A549 (cell line): ENCODE data around the gene OR8K1. TPM values are rescaled to one million over a fixed set of nuclear protein-coding genes. Genes with fewer than 3 reads are reported as not detected.

Source experiments
- ATAC-seq, 2 experiments: fragments of 200-7000 bp in 1 of 2; fragments of >200 bp in 1 of 2; cut with Nextera tagmentation in 1 of 2; cut with Tn5 transposase in 1 of 2; 3 replicates each; pipeline versions ENCODE4 v1.8.0 to v1.9.1; 2018 to 2020; ENCODE audit warnings: mild to moderate bottlenecking in 1 of 2, moderate library complexity in 1 of 2
- CTCF ChIA-PET: fragments of 300-600 bp; sonication (Branson Sonifier 250); formaldehyde crosslinking; extraction: SDS; loops from one replicate; lab custom pipeline; 2021; ENCODE audit warnings: antibody characterized with exemption, inconsistent platforms; lab: Yijun Ruan, JAX
- POLR2A ChIA-PET: fragments of 350-600 bp; formaldehyde crosslinking; extraction: SDS; loops from one replicate; lab custom pipeline; 2021; ENCODE audit warnings: antibody characterized with exemption, inconsistent platforms; lab: Yijun Ruan, JAX
- DNase-seq, 2 experiments: peaks; one replicate each; pipeline versions ENCODE4 v3.0.0 to v3.0.0-alpha.2; 2011 to 2016; ENCODE audit warnings: low read depth in 1 of 2, low spot score in 1 of 2
- FAIRE-seq: peaks from 2 replicates; lab custom pipeline; 2011; peaks lifted over from hg19 to GRCh38; lab: Jason Lieb, UNC
- H3K27ac ChIP-seq, 2 experiments: fragments of >200 bp; sonication (Bioruptor Twin); formaldehyde crosslinking; 3 replicates each; pipeline ENCODE4 v1.5.1; 2016 to 2017
- H3K4me1 ChIP-seq: fragments of >200 bp; sonication (Bioruptor Twin); formaldehyde crosslinking; 3 replicates; pipeline ENCODE4 v1.6.1; 2016
- H3K4me2 ChIP-seq: fragments of >200 bp; sonication (Bioruptor Twin); formaldehyde crosslinking; 3 replicates; pipeline ENCODE4 v1.6.1; 2016
- H3K4me3 ChIP-seq: fragments of >200 bp; sonication (Bioruptor Twin); formaldehyde crosslinking; 3 replicates; pipeline ENCODE4 v1.5.1; 2016
- H3K9me3 ChIP-seq: fragments of >200 bp; sonication (Bioruptor Twin); formaldehyde crosslinking; 3 replicates; pipeline ENCODE4 v1.6.1; 2016
- ATOH8 ChIP-seq: fragments of 250-450 bp; sonication (Bioruptor Pico); IDR thresholded peaks from 2 replicates; pipeline ENCODE4 v1.5.0; 2020; ENCODE audit warnings: low read depth, mild to moderate bottlenecking, moderate library complexity
- CEBPB ChIP-seq, 2 experiments: fragments of >200 bp in 1 of 2; sonication (Bioruptor Twin) in 1 of 2; formaldehyde crosslinking in 1 of 2; IDR thresholded peaks; 2 replicates each; pipeline ENCODE4 v1.6.1; 2012 to 2016
- CHD2 ChIP-seq: fragments of 150-350 bp; IDR thresholded peaks from 2 replicates; pipeline ENCODE4 v1.6.1; 2014; ENCODE audit warnings: low read length; ENCODE audit not compliant: partially characterized antibody
- EHMT2 ChIP-seq: fragments of 200-600 bp; sonication (generic); IDR thresholded peaks from 2 replicates; pipeline ENCODE4 v1.6.1; 2016; ENCODE audit warnings: antibody characterized with exemption, low read depth, mild to moderate bottlenecking, moderate library complexity
- EP300 ChIP-seq, 2 experiments: fragments of >200 bp; sonication (Bioruptor Twin); formaldehyde crosslinking; IDR thresholded peaks; 2 replicates in 1 of 2; 3 replicates in 1 of 2; pipeline ENCODE4 v1.6.1; 2016 to 2017
- ESRRA ChIP-seq: fragments of 150-350 bp; IDR thresholded peaks from 2 replicates; pipeline ENCODE4 v1.6.1; 2014; ENCODE audit warnings: mild to moderate bottlenecking, low read length, borderline replicate concordance
- FOXS1 ChIP-seq: fragments of 250-450 bp; sonication (Bioruptor Pico); IDR thresholded peaks from 2 replicates; pipeline ENCODE4 v1.5.0; 2020; ENCODE audit warnings: mild to moderate bottlenecking, moderate library complexity
- HOXA7 ChIP-seq: fragments of 250-450 bp; sonication (Bioruptor Pico); IDR thresholded peaks from 2 replicates; pipeline ENCODE4 v1.5.0; 2020; ENCODE audit warnings: mild to moderate bottlenecking, moderate library complexity
- HOXB13 ChIP-seq: fragments of 250-450 bp; sonication (Bioruptor Pico); IDR thresholded peaks from 2 replicates; pipeline ENCODE4 v1.5.0; 2020; ENCODE audit warnings: low read depth, mild to moderate bottlenecking, moderate library complexity
- MAZ ChIP-seq: fragments of 150-350 bp; IDR thresholded peaks from 2 replicates; pipeline ENCODE4 v1.6.1; 2014; ENCODE audit warnings: antibody characterized with exemption, low read depth, low read length, borderline replicate concordance
- MYC ChIP-seq: IDR thresholded peaks from 2 replicates; pipeline ENCODE4 v1.6.1; 2012; ENCODE audit warnings: mild to moderate bottlenecking, inconsistent platforms, low read length, improper control_type of control experiment, borderline replicate concordance
- NFE2L2 ChIP-seq: fragments of 150-350 bp; conservative IDR thresholded peaks from 2 replicates; pipeline ENCODE4 v1.6.1; 2014; ENCODE audit warnings: low read length
- NR3C1 ChIP-seq: fragments of >200 bp; sonication (Bioruptor Twin); formaldehyde crosslinking; IDR thresholded peaks from 3 replicates; pipeline ENCODE4 v1.6.1; 2017
- POLR2A ChIP-seq: IDR thresholded peaks from 2 replicates; pipeline ENCODE4 v1.6.1; 2012; ENCODE audit warnings: mild to moderate bottlenecking, low read length
- RAD21 ChIP-seq, 2 experiments: fragments of >200 bp in 1 of 2; sonication (Bioruptor Twin) in 1 of 2; formaldehyde crosslinking in 1 of 2; IDR thresholded peaks in 1 of 2; conservative IDR thresholded peaks in 1 of 2; 2 replicates in 1 of 2; 3 replicates in 1 of 2; pipeline ENCODE4 v1.6.1; 2012 to 2018; ENCODE audit warnings: inconsistent platforms in 1 of 2
- RFX5 ChIP-seq: fragments of 450-650 bp; IDR thresholded peaks from 2 replicates; pipeline ENCODE4 v1.7.1; 2014; ENCODE audit warnings: antibody characterized with exemption, mild to moderate bottlenecking, moderate library complexity
- RNF2 ChIP-seq: fragments of 200-600 bp; sonication (generic); IDR thresholded peaks from 2 replicates; pipeline ENCODE4 v1.6.1; 2016; ENCODE audit warnings: low read depth, mild to moderate bottlenecking, antibody characterized with exemption, moderate library complexity, borderline replicate concordance
- SMC3 ChIP-seq: fragments of >200 bp; sonication (Bioruptor Twin); formaldehyde crosslinking; IDR thresholded peaks from 3 replicates; pipeline ENCODE4 v1.6.1; 2018; ENCODE audit warnings: inconsistent platforms
- TP53 ChIP-seq: fragments of 250-450 bp; sonication (Bioruptor Pico); IDR thresholded peaks from 2 replicates; pipeline ENCODE4 v1.5.0; 2021; ENCODE audit warnings: mild to moderate bottlenecking, moderate library complexity
- USF2 ChIP-seq: fragments of 450-650 bp; IDR thresholded peaks from 2 replicates; pipeline ENCODE4 v1.6.1; 2014; ENCODE audit warnings: antibody characterized with exemption
- WGBS: methylation state at CpG from one replicate; pipeline ENCODE4 v1.1.6; 2017; ENCODE audit errors: missing lambda C conversion rate; 5-methylcytosine and 5-hydroxymethylcytosine counted together
- polyA minus RNA-seq: library from RNA; depleted of rRNA, polyadenylated mRNA; stranded (reverse); fragments of >200 nt; gene quantifications from 2 replicates; pipeline ENCODE4 v1.2.3, GENCODE V29; 2011; rRNA and poly(A)+ RNA removed
- polyA plus RNA-seq, 4 experiments: library from polyadenylated mRNA; depleted of rRNA in 3 of 4; stranded (reverse); fragments of >200 nt; fragmentation: RNase III in 1 of 4; extraction: RNeasy Plus Mini Kit Qiagen cat#74134 plus additional on column Dnase treatment in 1 of 4; gene quantifications; 2 replicates in 3 of 4; 3 replicates in 1 of 4; pipeline ENCODE4 v1.2.3, GENCODE V29; 2011 to 2017
- TF ChIP-seq, protein P1 (sequence below): fragments of 200-600 bp; sonication (generic); IDR thresholded peaks from 2 replicates; pipeline ENCODE4 v1.6.1; 2016; ENCODE audit warnings: antibody characterized with exemption, mild to moderate bottlenecking, moderate library complexity

The OR8K1 gene
- polyA plus RNA-seq (2011; rRNA removed) (not detected in 2 replicates), polyA plus RNA-seq (2017; fragmentation: RNase III; extraction: RNeasy Plus Mini Kit Qiagen cat#74134 plus additional on column Dnase treatment) (not detected in 3 replicates), polyA minus RNA-seq (not detected in 2 replicates)
- not detected in 2 replicates for polyA plus RNA-seq (2012; cell fraction: cytosol; rRNA removed)
- not detected in 2 replicates for polyA plus RNA-seq (2012; cell fraction: nucleus; rRNA removed)

DNA sequence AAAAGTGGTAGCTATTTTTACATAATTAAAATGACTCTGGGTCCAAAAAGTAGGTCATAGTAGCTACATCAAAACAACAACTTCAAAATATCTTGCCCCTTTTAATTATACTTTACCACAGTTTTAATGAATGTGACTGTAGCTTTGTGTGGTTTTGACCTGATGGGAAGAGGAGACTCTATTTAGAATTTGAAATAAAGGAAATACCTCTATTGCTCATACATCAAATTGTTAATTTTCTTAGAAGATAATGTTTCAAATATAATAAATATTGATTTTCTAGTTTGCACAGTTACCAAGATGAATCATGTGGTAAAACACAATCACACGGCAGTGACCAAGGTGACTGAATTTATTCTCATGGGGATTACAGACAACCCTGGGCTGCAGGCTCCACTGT, at the start of gene OR8K1:
OR8K1 (plus strand) TSS at position 301 of the 400 bp plus-strand sequence; CDS start at position 301, 0 bp downstream.
- 4% methylated on average over 1 of the region's 1 CpG for WGBS
- TF ChIP-seq MAZ (no peak), FOXS1 (CRISPR knock-in tag) (no peak), RNF2 (no peak), HOXB13 (CRISPR knock-in tag) (no peak), NFE2L2 (no peak), RAD21 (conservative IDR thresholded peaks at IDR 0.05 in 1 of 2, IDR thresholded peaks at IDR 0.05 in 1 of 2) (no peak), MYC (no peak), RFX5 (no peak)
- TF ChIP-seq, protein P1, sequence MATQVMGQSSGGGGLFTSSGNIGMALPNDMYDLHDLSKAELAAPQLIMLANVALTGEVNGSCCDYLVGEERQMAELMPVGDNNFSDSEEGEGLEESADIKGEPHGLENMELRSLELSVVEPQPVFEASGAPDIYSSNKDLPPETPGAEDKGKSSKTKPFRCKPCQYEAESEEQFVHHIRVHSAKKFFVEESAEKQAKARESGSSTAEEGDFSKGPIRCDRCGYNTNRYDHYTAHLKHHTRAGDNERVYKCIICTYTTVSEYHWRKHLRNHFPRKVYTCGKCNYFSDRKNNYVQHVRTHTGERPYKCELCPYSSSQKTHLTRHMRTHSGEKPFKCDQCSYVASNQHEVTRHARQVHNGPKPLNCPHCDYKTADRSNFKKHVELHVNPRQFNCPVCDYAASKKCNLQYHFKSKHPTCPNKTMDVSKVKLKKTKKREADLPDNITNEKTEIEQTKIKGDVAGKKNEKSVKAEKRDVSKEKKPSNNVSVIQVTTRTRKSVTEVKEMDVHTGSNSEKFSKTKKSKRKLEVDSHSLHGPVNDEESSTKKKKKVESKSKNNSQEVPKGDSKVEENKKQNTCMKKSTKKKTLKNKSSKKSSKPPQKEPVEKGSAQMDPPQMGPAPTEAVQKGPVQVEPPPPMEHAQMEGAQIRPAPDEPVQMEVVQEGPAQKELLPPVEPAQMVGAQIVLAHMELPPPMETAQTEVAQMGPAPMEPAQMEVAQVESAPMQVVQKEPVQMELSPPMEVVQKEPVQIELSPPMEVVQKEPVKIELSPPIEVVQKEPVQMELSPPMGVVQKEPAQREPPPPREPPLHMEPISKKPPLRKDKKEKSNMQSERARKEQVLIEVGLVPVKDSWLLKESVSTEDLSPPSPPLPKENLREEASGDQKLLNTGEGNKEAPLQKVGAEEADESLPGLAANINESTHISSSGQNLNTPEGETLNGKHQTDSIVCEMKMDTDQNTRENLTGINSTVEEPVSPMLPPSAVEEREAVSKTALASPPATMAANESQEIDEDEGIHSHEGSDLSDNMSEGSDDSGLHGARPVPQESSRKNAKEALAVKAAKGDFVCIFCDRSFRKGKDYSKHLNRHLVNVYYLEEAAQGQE, result no peak
- no peaks in the 10 kb centered on the region for H3K9me3 ChIP-seq
- FAIRE-seq, result no peak
- no peak within 1 kb of the TSS for H3K27ac ChIP-seq
- ATAC-seq, result no peak
- CTCF ChIA-PET, result no interaction called here
- no peaks in the 10 kb centered on the region for H3K4me1 ChIP-seq
- no peak within 1 kb of the TSS for H3K4me2 ChIP-seq
- POLR2A ChIA-PET, result no interaction called here
- H3K4me3 ChIP-seq, result no peak within 1 kb of the TSS
- DNase-seq, result no peak

DNA sequence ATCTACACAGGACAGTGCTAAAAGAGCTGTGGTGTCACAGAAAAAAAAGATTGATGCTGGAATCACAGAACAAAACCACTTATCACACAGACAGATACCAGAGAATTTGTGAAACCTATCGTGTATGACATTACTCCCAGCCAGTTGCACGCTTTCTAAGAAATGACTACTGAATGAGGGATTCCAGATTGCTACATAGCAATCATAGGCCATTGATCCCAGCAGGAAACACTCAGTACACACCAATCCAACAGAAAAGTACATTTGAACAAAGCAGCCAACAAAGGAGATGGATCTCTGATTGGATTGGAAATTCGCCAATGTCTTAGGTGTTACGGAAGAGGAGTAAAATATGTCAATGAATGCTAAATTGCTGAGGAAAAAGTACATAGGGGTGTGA, 48.9 kb upstream of the OR8K1 start:
- no peak overlapping the region for H3K4me3 ChIP-seq
- no peak for DNase-seq
- no peak for FAIRE-seq
- ChIA-PET POLR2A (no interaction called here), CTCF (no interaction called here)
- H3K4me2 ChIP-seq, result no peak overlapping the region
- H3K9me3 ChIP-seq, result no peaks in the 10 kb centered on the region
- no peak overlapping the region for H3K27ac ChIP-seq
- ATAC-seq, result no peak
- WGBS, result 18% methylated on average over 4 of the region's 4 CpGs
- no peak for TF ChIP-seq TP53
- no peak for TF ChIP-seq CEBPB (IDR thresholded peaks at IDR 0.05)
- no peak for TF ChIP-seq EHMT2
- no peak for TF ChIP-seq HOXA7 (CRISPR knock-in tag)
- TF ChIP-seq ATOH8, result no peak
- H3K4me1 ChIP-seq, result no peaks in the 10 kb centered on the region

- Histone ChIP-seq H3K9me3 (peaks cover 3% of the 10 kb centered on the region; the same call in 1 of the 3 replicates), H3K4me2 (no peak overlapping the region), H3K27ac (no peak overlapping the region), H3K4me1 (no peaks in the 10 kb centered on the region), H3K4me3 (no peak overlapping the region)
- DNase-seq (no peak), FAIRE-seq (no peak), ATAC-seq (no peak)
- TF ChIP-seq EP300 (IDR thresholded peaks at IDR 0.05), result no peak
- TF ChIP-seq RNF2, result no peak
- TF ChIP-seq SMC3, result no peak
- TF ChIP-seq USF2, result no peak
- no peak for TF ChIP-seq TP53
- TF ChIP-seq CHD2, result no peak
- no peak for TF ChIP-seq ESRRA
- TF ChIP-seq POLR2A, result no peak
- TF ChIP-seq NR3C1, result no peak
- ChIA-PET POLR2A (no interaction called here), CTCF (interaction anchor here (0.8 kb wide), 1 partner anchor 36 kb away, joined by 3 read pairs; no protein-coding TSS in a partner anchor)
- 17% methylated on average over 2 of the region's 3 CpGs for WGBS
Measured at GRCh38 chr11:56307836-56308235, 38.0 kb upstream of the OR8K1 start.
